K562 (cell line): ENCODE measurements around the gene EHBP1. TPM values are rescaled to one million over a fixed set of nuclear protein-coding genes. Genes with fewer than 3 reads are reported as not detected.

Source experiments
- ATAC-seq: fragments of 200-7000 bp; cut with Tn5 transposase; 3 replicates; pipeline ENCODE4 v1.9.1; 2020; ENCODE audit warnings: moderate library complexity
- BruUV-seq: library from RNA; stranded (reverse); fragments of 400-500 nt; replicated peaks from 2 replicates; lab custom pipeline; 2021; lab: Mats Ljungman, UMichigan
- CTCF ChIA-PET: fragments of 300-600 bp; formaldehyde crosslinking; extraction: SDS; loops from one replicate; lab custom pipeline; 2021; ENCODE audit warnings: low intra/inter-chr PET ratio; lab: Yijun Ruan, JAX
- POLR2A ChIA-PET: fragments of 300-600, 350-650 bp; sonication (Branson Sonifier 250); formaldehyde crosslinking; extraction: SDS; loops from one replicate; lab custom pipeline; 2021; ENCODE audit warnings: antibody characterized with exemption, inconsistent platforms; lab: Yijun Ruan, JAX
- DNase-seq, 4 experiments: peaks; one replicate each; pipeline versions ENCODE4 v3.0.0 to v3.0.0-alpha.2; 2011 to 2018; ENCODE audit warnings: low spot score in 3 of 4, mixed read lengths in 3 of 4; ENCODE audit errors: extremely low read depth in 1 of 4
- FAIRE-seq: peaks from 2 replicates; lab custom pipeline; 2011; peaks lifted over from hg19 to GRCh38; lab: Jason Lieb, UNC
- H2AFZ ChIP-seq: 2 replicates; pipeline ENCODE4 v1.6.0; 2011; ENCODE audit warnings: low read depth, low read length, control low read depth, inconsistent platforms
- H3K27ac ChIP-seq: fragments of 200-600 bp; 3 replicates; pipeline ENCODE4 v1.8.0; 2011; ENCODE audit warnings: low read depth, mild to moderate bottlenecking, control low read depth, inconsistent platforms, low read length, moderate library complexity, mixed read lengths; ENCODE audit errors: extremely low read depth
- H3K27me3 ChIP-seq, 2 experiments: fragments of 300-600 bp in 1 of 2; 2 replicates in 1 of 2; 3 replicates in 1 of 2; pipeline versions ENCODE4 v1.6.0 to v1.8.0; 2011; ENCODE audit warnings: inconsistent platforms in 2 of 2, low read length in 2 of 2, mild to moderate bottlenecking in 1 of 2, mixed read lengths in 1 of 2, moderate library complexity in 1 of 2; ENCODE audit not compliant: control insufficient read depth in 2 of 2, insufficient read depth in 2 of 2
- H3K36me3 ChIP-seq: fragments of 300-600 bp; 3 replicates; pipeline ENCODE4 v1.8.0; 2011; ENCODE audit warnings: mild to moderate bottlenecking, low read length, inconsistent platforms; ENCODE audit not compliant: control insufficient read depth, insufficient read depth
- H3K4me1 ChIP-seq, 2 experiments: fragments of 200-600 bp in 1 of 2; replicated peaks in 1 of 2; 2 replicates in 1 of 2; 3 replicates in 1 of 2; pipeline versions ENCODE4 v1.5.1 to v1.8.0; 2011; ENCODE audit warnings: inconsistent platforms in 2 of 2, low read length in 2 of 2, mild to moderate bottlenecking in 1 of 2, mixed read lengths in 1 of 2, moderate library complexity in 1 of 2; ENCODE audit not compliant: control insufficient read depth in 2 of 2, insufficient read depth in 2 of 2
- H3K4me2 ChIP-seq: 2 replicates; pipeline ENCODE4 v1.6.1; 2011; ENCODE audit warnings: low read length, control low read depth, inconsistent platforms, mixed read lengths; ENCODE audit not compliant: insufficient read depth
- H3K4me3 ChIP-seq: fragments of 200-600 bp; sonication (generic), shearing (Covaris generic); 2 replicates; pipeline ENCODE4 v1.5.1; 2016; ENCODE audit warnings: control low read depth, inconsistent platforms
- H3K79me2 ChIP-seq: fragments of 200-600 bp; 3 replicates; pipeline ENCODE4 v1.8.0; 2011; ENCODE audit warnings: low read length, inconsistent platforms; ENCODE audit not compliant: control insufficient read depth, insufficient read depth
- H3K9ac ChIP-seq, 2 experiments: 2 replicates each; pipeline versions ENCODE4 v1.6.0 to v1.6.1; 2011; ENCODE audit warnings: low read depth in 2 of 2, low read length in 2 of 2, control low read depth in 1 of 2, inconsistent platforms in 1 of 2, mild to moderate bottlenecking in 1 of 2, mixed read lengths in 1 of 2; ENCODE audit not compliant: insufficient read depth in 1 of 2
- H3K9me1 ChIP-seq: one replicate; pipeline ENCODE4 v1.6.0; 2011; ENCODE audit warnings: inconsistent platforms, mild to moderate bottlenecking, low read length, moderate library complexity; ENCODE audit not compliant: control insufficient read depth, insufficient read depth
- H3K9me3 ChIP-seq: replicated peaks from 2 replicates; pipeline ENCODE4 v1.5.1; 2011; ENCODE audit warnings: low read depth, low read length, inconsistent platforms; ENCODE audit not compliant: control insufficient read depth, insufficient read depth
- H4K20me1 ChIP-seq: replicated peaks from 2 replicates; pipeline ENCODE4 v1.6.1; 2011; ENCODE audit warnings: low read length, inconsistent platforms, mixed read lengths; ENCODE audit not compliant: control insufficient read depth, insufficient read depth
- FOXK1 ChIP-seq: sonication (generic); formaldehyde crosslinking; IDR thresholded peaks from 2 replicates; pipeline ENCODE4 v1.8.0; 2022; ENCODE audit warnings: missing genetic modification reagents, mild to moderate bottlenecking, borderline replicate concordance
- HNRNPK ChIP-seq: fragments of 200-400 bp; formaldehyde crosslinking; IDR thresholded peaks from one replicate; pipeline ENCODE4 v1.6.1; 2018; ENCODE audit warnings: mild to moderate bottlenecking, low read depth, low read length; ENCODE audit not compliant: poor library complexity, severe bottlenecking
- OTX1 ChIP-seq: fragments of 450-650 bp; formaldehyde crosslinking; IDR thresholded peaks from 2 replicates; pipeline ENCODE4 v1.4.0; 2022; ENCODE audit warnings: mild to moderate bottlenecking
- POLR2G ChIP-seq: fragments of 200-400 bp; formaldehyde crosslinking; IDR thresholded peaks from 2 replicates; pipeline ENCODE4 v1.6.1; 2017; ENCODE audit warnings: low read depth, mild to moderate bottlenecking, antibody characterized with exemption, low read length, moderate library complexity
- RBFOX2 ChIP-seq: fragments of 200-400 bp; formaldehyde crosslinking; IDR thresholded peaks from 2 replicates; pipeline ENCODE4 v1.6.1; 2017; ENCODE audit warnings: low read depth, mild to moderate bottlenecking, low read length, moderate library complexity
- ZBTB33 ChIP-seq: sonication (generic); formaldehyde crosslinking; IDR thresholded peaks from 2 replicates; pipeline ENCODE4 v1.8.1; 2023; ENCODE audit warnings: mild to moderate bottlenecking, missing genetic modification reagents
- WGBS: fragments of 100-300 bp; shearing (Covaris generic); methylation state at CpG from one replicate; pipeline ENCODE4 v1.1.6; 2016; ENCODE audit warnings: low coverage, mixed read lengths; ENCODE audit not compliant: insufficient coverage; ENCODE audit errors: missing lambda C conversion rate; 5-methylcytosine and 5-hydroxymethylcytosine counted together
- in situ Hi-C: fragments of 300-500 bp; cut with MboI; formaldehyde crosslinking; loops from 4 replicates; pipeline ENCODE4 v1.15.0; 2018; ENCODE audit warnings: inconsistent platforms, mixed read lengths
- intact Hi-C: fragments of 100-400 bp; cut with micrococcal nuclease; formaldehyde crosslinking; loops from 2 replicates; pipeline ENCODE4 v1.14.2; 2022
- polyA plus RNA-seq, 8 experiments: library from polyadenylated mRNA; depleted of rRNA in 4 of 8; stranded (reverse) in 5 of 8; unstranded in 3 of 8; fragments of >200 nt; fragmentation: Nextera tagmentation in 2 of 8; fragmentation: Illumina TruSeq in 1 of 8; extraction: Ambion mirVana in 2 of 8; extraction: Trizol in 1 of 8; gene quantifications; 2 replicates each; pipeline versions ENCODE4 v1.2.1 to v1.2.3, GENCODE V29; 2011 to 2014; ENCODE audit warnings: inconsistent platforms in 1 of 8, missing spikeins in 1 of 8
- total RNA-seq, 7 experiments: library from RNA; depleted of rRNA in 6 of 7; stranded (reverse); fragments of >200 nt in 6 of 7; fragmentation: Illumina TruSeq in 2 of 7; extraction: Trizol in 2 of 7; gene quantifications; 2 replicates each; pipeline versions ENCODE4 v1.2.1 to v1.2.3, GENCODE V29; 2011 to 2021; ENCODE audit warnings: low replicate concordance in 1 of 7

Gene EHBP1
- total and polyA plus RNA-seq, 9 of the 15 experiments (the other 6 are each of a cell fraction or from before 2014, with no cell fraction given) = 8.9 to 26.6 (median 19.3) TPM

GRCh38 chr2:63056107-63057050, 350.9 kb downstream of the EHBP1 start:
- H3K4me2 ChIP-seq = no peak overlapping the region

More at GRCh38 chr2:63056107-63057050, 350.9 kb downstream of the EHBP1 start:
- no peak for DNase-seq
- Histone ChIP-seq H3K27me3 (no peaks in the 10 kb centered on the region), H3K9ac (no peak overlapping the region), H3K79me2 (peaks cover 6% of the 10 kb centered on the region; the same call in 2 of the 3 replicates), H3K9me3 (peaks cover 9% of the 10 kb centered on the region), H3K27ac (no peak overlapping the region), H3K36me3 (peaks cover 43% of the 10 kb centered on the region; the same call in 1 of the 3 replicates), H4K20me1 (no peaks in the 10 kb centered on the region), H2AFZ (no peak overlapping the region), H3K4me3 (no peak overlapping the region), H3K4me1 (peaks cover 0 to 15% of the 10 kb centered on the region in 2 experiments; a peak in 2 of 5 replicates), H3K9me1 (no peaks in the 10 kb centered on the region)
- CTCF ChIA-PET = no interaction called here
- WGBS = 97% methylated on average over 28 of the region's 49 CpGs
- TF ChIP-seq OTX1 (CRISPR knock-in tag) (0 out of 2 replicates have a peak, but pooled peaks have one; percentile 15), RBFOX2 (peak; percentile 48), POLR2G (0 out of 2 replicates have a peak, but pooled peaks have one; percentile 32), HNRNPK (no peak), ZBTB33 (CRISPR knock-in tag) (peak; percentile 23; the same call in 1 of the 2 replicates), FOXK1 (CRISPR knock-in tag) (no peak)
- BruUV-seq = no TSS peak
- FAIRE-seq = no peak
- ATAC-seq = no peak
- POLR2A ChIA-PET = no interaction called here
- intact Hi-C loops = no loop called here
- in situ Hi-C loops = no loop called here
